ENCODE data around the gene MPPED2.
"Not testable (repeated sequence)": the region's sequence is repeated elsewhere in the genome, so short reads cannot be mapped to it uniquely, and the experiment has no call there.

Gene MPPED2

GRCh38 chr11:30578406-30578805 is 7.7 kb downstream of the MPPED2 start:
- DNase-seq (ENCODE audit: low read depth): no peak

DNA sequence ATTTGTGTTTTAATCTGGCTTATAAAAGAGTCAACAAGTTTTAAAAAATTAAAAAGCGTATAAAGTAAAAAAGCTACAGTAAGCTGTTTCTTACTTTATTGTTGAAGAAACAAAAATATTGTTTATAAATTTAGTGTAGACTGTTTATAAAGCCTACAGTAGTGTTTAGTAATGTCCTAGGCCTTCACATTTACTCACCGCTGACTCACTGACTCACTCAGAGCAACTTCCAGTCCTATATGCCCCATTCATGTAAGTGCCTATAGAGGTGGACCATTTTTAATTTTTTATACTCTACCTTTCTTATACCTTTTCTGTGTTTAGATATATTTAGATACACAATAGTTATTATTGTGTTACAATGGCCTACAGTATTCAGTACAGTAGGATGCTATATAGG is 12.2 kb downstream of the MPPED2 start:
- no peak for DNase-seq (ENCODE audit: low read depth)

DNA sequence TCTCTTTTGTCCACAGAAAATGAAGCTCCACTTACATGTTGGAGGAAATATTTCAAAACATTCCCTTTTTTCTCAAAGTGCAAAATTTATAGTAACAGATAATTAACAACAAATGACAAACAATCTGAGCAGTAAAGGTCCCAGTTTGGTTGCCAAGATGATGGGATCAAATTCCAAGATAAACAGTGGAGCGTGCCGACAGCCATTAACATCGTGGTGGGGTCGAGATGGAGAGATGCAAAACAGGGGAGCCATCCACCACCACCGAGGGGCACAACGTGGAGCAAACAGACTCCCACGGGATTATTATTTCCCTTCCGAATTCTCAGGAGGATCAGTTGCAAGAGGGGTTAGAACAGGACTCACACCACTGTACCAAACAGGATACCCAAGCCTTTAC is 17.2 kb downstream of the MPPED2 start:
- DNase-seq (ENCODE audit: low read depth): no peak

DNA sequence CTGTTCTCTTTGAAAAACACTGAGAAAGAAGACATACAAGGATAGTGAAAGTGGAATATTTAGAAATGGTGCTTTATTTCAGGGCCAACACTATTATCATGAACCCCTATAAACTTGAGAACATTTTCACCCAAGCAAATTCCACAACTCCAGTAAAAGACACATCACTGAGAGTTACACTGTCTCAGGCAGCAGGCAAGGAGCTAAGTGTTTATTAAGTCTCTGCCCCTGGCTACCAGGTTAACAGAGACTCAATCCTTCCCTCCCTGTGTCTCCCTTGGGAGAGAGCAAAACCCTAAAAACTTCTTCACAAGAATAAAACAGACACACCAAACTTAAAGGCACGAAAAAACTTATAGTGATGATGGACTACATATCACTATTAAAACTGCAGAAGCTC is 18.5 kb downstream of the MPPED2 start:
- DNase-seq (ENCODE audit: low read depth): no peak

GRCh38 chr11:30567120-30567519 is 19.0 kb downstream of the MPPED2 start:
- no peak for DNase-seq (ENCODE audit: low read depth)

DNA sequence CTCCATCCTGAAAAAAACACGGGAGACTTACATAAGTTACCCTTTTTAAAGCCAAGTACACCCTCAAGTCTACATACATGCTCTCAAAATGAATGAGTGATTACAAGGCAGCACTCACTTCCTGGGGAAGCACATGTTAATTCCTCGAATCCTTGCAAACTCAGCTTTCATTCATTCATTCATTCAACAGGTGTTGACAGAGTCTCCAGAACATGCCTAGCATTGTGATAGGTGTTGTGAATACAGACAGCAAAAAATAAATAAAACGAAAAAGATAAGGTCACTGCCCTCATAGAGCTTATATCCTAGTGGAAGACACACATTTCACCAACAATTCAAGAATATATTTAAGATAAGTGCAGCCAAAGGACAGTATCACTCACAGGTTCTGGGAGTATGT is 19.7 kb downstream of the MPPED2 start:
- no peak for DNase-seq (ENCODE audit: low read depth)

GRCh38 chr11:30565027-30565426 is 21.1 kb downstream of the MPPED2 start:
- DNase-seq (ENCODE audit: low read depth): no peak

GRCh38 chr11:30561691-30562415 is 24.3 kb downstream of the MPPED2 start:
- DNase-seq (ENCODE audit: low read depth): no peak

DNA sequence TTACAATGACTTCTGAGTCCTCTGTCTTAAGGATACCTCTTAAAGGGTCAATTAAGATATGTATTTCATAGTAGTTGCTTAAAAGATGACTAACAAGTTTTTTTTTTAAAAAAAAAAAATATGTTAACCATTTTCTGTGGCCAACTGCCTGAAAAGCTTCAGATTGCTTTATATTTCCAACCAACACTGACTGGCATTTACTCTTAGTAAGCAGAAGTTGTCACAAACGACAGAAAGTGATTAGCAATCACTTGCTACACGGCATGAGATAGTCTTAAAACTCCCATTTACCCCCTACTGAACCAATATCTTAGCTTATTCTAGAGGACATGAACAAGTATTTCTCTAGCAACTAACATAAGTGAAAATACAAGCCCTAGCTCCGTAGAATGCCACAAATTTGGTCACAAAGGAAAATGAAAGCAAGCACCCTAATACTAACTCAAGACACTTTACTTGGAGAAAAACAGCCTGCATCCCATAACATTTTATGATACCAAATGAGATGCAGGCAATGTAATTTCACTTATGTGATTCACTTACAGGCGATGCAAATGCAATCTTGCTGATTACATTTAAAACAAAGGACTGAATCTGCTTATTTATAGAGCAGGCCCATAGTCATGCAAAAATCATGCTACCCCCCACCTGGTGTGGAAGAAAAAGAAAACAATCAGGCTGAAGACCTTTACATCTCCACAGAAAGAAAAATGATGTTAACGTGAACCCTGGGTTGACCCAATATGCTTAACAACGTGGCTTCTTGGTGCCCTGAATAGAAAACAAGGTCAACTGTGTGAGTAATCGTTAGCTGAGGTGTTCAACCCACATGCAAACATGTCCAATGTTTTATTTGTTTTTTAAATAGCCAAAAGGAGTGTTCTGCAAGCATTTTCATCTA is 25.7 kb downstream of the MPPED2 start:
- no peak for DNase-seq (ENCODE audit: low read depth)

DNA sequence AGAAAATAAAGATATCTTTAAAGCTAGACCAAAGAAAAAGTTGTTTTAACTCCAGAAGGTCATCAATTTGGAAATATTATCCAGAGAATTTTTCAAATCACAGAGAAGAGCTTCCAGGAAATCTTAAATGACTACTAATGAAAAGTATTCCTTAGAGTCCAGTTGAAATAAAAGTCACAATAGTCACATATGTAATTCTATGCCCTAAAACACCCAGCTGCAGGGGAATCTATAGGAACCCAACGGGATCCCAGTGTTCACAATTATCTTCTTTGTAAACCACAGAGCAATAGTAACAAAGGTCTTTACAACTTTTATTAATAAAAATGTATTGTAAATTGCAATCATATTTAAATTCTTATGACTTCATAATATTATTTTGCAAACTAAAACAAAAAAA is 27.1 kb downstream of the MPPED2 start:
- no peak for DNase-seq (ENCODE audit: low read depth)

GRCh38 chr11:30554587-30554986 is 31.6 kb downstream of the MPPED2 start:
- DNase-seq (ENCODE audit: low read depth): not testable (repeated sequence)

DNA sequence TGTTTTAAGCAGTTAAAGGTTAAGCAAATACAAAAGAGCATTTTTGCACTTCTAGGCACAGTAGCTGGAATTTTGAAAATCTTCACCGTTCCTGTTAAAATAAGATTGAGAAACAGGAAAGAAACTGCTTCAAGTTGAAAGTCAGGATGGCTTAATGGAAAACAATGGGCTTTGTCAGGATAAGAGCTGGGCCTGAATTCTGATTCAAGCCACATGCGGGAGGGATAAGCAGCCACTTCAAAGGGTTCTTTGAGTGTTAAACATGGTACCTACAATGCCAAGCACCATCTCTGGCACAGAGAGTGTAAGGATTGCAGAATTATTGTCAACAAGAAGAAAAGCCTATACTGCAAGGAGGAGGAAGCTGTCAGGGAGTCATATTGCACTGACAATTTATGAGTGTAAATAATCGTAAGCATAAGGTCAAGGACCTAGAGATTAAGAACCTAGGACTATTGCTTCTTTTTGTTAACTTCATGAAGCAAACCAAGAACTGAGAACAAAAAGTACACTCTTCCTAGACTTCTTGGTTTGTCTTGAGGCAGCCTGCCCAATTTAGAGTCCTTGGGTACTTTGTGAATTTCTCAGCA is 32.5 kb downstream of the MPPED2 start:
- DNase-seq (ENCODE audit: low read depth): no peak

DNA sequence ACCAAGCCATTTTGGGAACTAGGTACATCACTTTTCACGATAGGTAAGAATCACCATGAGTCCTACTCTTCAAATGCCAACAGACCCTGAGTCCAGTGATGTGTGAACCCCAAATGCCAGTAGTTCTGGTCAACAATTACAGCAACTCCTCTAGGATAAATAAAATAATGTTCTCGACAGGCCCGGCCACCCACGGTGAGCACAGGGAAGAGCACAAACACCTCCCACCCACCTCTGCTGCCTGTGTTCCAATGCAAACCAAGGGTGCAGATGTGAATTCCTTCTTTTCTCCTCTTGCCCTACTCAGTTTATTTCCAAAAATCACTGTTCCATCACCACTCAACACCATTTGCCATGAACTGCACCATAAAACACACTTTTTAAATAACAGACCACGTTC is 33.3 kb downstream of the MPPED2 start:
- no peak for DNase-seq (ENCODE audit: low read depth)

DNA sequence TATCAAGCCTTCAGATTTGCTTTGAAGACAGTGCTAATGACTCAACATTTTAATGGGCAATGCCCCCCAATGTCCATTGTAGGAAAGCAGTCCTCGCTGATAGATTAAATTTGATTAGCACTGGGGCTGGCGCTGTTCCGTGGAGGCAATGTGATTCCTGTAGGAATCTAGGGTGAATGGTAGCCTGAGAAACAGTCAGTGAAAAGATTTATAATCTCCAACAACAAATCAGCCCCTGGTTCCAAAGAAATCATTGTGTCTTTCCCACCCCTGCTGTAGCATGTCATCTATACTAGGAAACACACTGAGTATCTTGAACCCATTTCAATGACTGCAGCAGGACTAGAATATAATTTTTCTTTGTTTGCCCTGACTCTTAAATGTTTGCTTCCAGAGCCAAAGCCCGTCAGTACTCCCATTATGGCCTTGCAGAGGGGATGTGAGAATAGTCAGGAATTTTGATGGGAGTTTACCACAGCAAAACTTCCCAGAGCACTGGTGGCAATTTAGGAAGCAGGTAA is 36.1 kb downstream of the MPPED2 start:
- no peak for DNase-seq (ENCODE audit: low read depth)

GRCh38 chr11:30549565-30549964 is 36.6 kb downstream of the MPPED2 start:
- DNase-seq (ENCODE audit: low read depth): no peak

- no peak for DNase-seq (ENCODE audit: low read depth)
Measured at GRCh38 chr11:30546334-30546733, 39.8 kb downstream of the MPPED2 start.

- DNase-seq (ENCODE audit: low read depth): no peak
Measured at GRCh38 chr11:30545507-30545906, 40.6 kb downstream of the MPPED2 start.

DNA sequence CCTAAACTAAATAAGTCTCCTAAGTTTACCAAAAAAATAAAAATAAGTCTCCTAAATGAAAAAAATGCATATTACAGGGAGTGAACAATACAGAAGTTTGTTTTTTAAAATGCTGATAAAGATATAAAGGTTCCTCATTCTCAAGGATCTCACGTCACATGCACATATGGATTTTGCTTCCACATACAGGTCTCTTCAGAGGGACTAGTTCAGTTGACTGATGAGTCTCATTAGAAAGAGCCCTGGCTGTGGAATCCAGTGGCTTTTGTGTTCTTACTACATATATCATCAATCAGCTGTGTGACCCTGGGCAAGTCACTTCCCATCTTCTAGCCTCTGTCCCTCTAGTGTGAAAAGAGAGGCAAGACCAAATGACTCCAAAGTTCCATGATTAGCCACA is 43.1 kb downstream of the MPPED2 start:
- no peak for DNase-seq (ENCODE audit: low read depth)

GRCh38 chr11:30540781-30541180 is 45.4 kb downstream of the MPPED2 start:
- DNase-seq (ENCODE audit: low read depth): no peak

GRCh38 chr11:30538251-30538650 is 47.9 kb downstream of the MPPED2 start:
- no peak for DNase-seq (ENCODE audit: low read depth)

GRCh38 chr11:30535818-30536217 is 50.3 kb downstream of the MPPED2 start:
- DNase-seq (ENCODE audit: low read depth): no peak

DNA sequence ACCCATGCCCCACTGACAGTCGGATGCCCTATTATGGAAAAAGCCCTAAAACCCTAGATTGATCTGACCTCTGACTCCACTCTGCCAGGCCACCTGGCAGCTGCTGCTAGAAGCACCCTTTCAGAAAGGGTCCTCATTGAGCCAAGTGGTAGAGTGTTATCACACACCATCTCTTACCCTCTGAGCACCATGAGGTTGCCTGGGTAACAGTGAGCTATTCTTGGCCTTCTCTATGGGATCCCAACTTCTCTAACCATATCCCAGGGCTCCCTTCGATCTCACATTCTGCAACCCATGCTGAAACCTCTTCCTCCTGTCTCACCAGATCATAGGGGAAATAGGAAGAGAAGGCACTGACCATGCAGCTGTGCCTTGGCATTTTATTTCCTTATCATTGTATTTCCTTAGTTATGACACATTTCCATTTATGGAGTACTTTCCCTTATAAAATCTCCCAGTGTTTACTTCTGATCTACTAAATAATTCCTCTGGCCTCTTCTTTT is 52.7 kb downstream of the MPPED2 start:
- DNase-seq (ENCODE audit: low read depth): no peak

GRCh38 chr11:30527566-30527965 is 58.6 kb downstream of the MPPED2 start:
- DNase-seq (ENCODE audit: low read depth): no peak

Data from non-pigmented ciliary epithelial cell (primary cell).